ENCODE measurements around the gene C22orf15. TPM values are rescaled to one million over a fixed set of nuclear protein-coding genes. Genes with fewer than 3 reads are reported as not detected.

The C22orf15 gene
- total and polyA plus RNA-seq, 5 donors from 2014 or later, result 0.76 to 1.6 (median 0.88) TPM

DNA sequence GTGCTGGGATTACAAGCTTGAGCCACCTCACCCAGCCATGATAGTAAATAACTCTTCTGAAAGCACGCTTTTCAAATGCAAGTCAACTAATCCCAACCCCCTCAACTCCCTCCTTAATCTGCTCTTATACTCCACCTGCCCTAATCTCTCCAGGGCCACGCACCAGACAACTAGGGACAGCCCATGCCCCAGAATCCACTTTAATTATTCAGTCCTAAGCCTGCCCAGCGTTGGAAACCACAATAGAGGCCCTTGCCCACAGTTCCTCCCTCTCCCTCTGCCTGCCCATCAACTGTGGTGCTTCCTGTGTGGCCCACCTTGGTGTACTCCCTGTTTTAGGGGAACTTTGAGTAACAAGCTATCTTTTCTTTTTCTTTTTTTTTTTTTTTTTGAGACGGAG, 5.9 kb upstream of the C22orf15 start:
- Histone ChIP-seq H3K4me1 (ENCODE audit: control insufficient read depth, insufficient read depth, low read length, poor library complexity, severe bottlenecking) (no peaks in the 10 kb centered on the region), H3K36me3 (ENCODE audit: control insufficient read depth, insufficient read depth, low read length) (no peaks in the 10 kb centered on the region), H3K27ac (ENCODE audit: insufficient read depth, low read length, poor library complexity, severe bottlenecking) (no peak overlapping the region), H3K9me3 (ENCODE audit: control insufficient read depth in 2 of 2, low read length in 2 of 2) (no peaks in the 10 kb centered on the region), H3K27me3 (ENCODE audit: control insufficient read depth, insufficient read depth, low read length) (no peaks in the 10 kb centered on the region), H3K4me3 (ENCODE audit: low read depth, low read length) (no peak overlapping the region)
- no peak for DNase-seq
- no peaks in the 10 kb centered on the region for H3K36me3 Mint-ChIP-seq
- peak overlapping the region in 1 of 3 donors; percentile 10 for H3K27ac Mint-ChIP-seq
- no peaks in the 10 kb centered on the region for H3K9me3 Mint-ChIP-seq
- H3K4me1 Mint-ChIP-seq, result peaks cover 0 to 10% (median 3%) of the 10 kb centered on the region in 4 donors
- peaks cover 8% of the 10 kb centered on the region for H3K27me3 Mint-ChIP-seq
- no peak overlapping the region for H3K4me3 Mint-ChIP-seq
- no peak for ATAC-seq (ENCODE audit: low read depth in 2 of 2)

DNA sequence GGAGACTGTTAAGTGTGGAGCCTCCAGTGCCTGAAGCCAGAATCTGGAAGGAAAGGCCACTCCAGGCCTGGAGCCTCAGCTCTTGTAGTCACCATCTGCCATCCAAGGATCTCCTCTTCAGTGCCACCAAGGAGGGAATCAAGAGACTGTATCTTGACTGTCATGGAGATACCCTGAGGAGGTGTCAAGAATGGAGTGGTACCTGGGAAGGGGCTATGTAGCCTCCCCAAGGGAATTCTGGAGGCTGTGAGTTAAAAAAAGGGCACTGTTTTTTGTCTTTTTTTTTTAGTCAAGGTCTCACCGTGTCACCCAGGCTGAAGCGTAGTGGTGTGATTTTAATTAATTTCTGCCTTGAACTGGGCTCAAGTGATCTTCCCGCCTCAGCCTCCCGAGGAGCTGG, 3.2 kb upstream of the C22orf15 start:
- DNase-seq (no peak), ATAC-seq (ENCODE audit: low read depth in 2 of 2) (no peak)
- Mint-ChIP-seq H3K36me3 (no peaks in the 10 kb centered on the region), H3K9me3 (no peaks in the 10 kb centered on the region), H3K27ac (no peak overlapping the region), H3K27me3 (peaks cover 5% of the 10 kb centered on the region), H3K4me1 (peaks cover 0 to 23% (median 4%) of the 10 kb centered on the region in 4 donors), H3K4me3 (no peak overlapping the region)
- no peaks in the 10 kb centered on the region for H3K36me3 ChIP-seq (ENCODE audit: control insufficient read depth, insufficient read depth, low read length)
- no peaks in the 10 kb centered on the region for H3K9me3 ChIP-seq (ENCODE audit: control insufficient read depth in 2 of 2, low read length in 2 of 2)
- no peak overlapping the region for H3K27ac ChIP-seq (ENCODE audit: insufficient read depth, low read length, poor library complexity, severe bottlenecking)
- H3K4me3 ChIP-seq (ENCODE audit: low read depth, low read length), result no peak overlapping the region
- no peaks in the 10 kb centered on the region for H3K27me3 ChIP-seq (ENCODE audit: control insufficient read depth, insufficient read depth, low read length)
- H3K4me1 ChIP-seq (ENCODE audit: control insufficient read depth, insufficient read depth, low read length, poor library complexity, severe bottlenecking), result peaks cover 21% of the 10 kb centered on the region

DNA sequence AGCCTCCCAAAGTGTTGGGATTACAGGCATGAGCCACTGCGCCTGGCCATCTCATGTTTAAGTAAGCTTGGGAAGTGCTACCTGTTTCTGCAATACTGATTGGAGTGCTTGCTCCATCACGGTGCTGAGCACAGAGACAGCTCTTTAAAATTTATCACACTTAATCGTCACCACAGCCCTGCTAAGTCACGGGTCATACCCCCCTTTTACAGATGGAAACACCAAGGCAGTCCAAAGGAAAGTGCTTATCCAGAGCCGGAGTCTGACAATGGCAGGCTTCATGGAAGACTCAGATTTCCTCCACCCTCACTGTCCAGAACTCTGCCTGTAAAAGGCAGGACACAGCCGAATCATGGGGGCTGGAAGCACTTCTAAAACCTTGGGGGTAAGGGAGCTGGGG, 2.7 kb upstream of the C22orf15 start:
- H3K27me3 ChIP-seq (ENCODE audit: control insufficient read depth, insufficient read depth, low read length), result no peaks in the 10 kb centered on the region
- Mint-ChIP-seq H3K27ac (no peak overlapping the region), H3K36me3 (no peaks in the 10 kb centered on the region), H3K4me1 (peaks cover 0 to 25% (median 6%) of the 10 kb centered on the region in 4 donors), H3K27me3 (peaks cover 5% of the 10 kb centered on the region), H3K4me3 (peak overlapping the region in 2 of 4 donors; percentile 29 to 78), H3K9me3 (no peaks in the 10 kb centered on the region)
- H3K27ac ChIP-seq (ENCODE audit: insufficient read depth, low read length, poor library complexity, severe bottlenecking), result no peak overlapping the region
- H3K4me1 ChIP-seq (ENCODE audit: control insufficient read depth, insufficient read depth, low read length, poor library complexity, severe bottlenecking), result peaks cover 22% of the 10 kb centered on the region
- no peaks in the 10 kb centered on the region for H3K9me3 ChIP-seq (ENCODE audit: control insufficient read depth in 2 of 2, low read length in 2 of 2)
- DNase-seq (no peak), ATAC-seq (ENCODE audit: low read depth in 2 of 2) (no peak)
- H3K4me3 ChIP-seq (ENCODE audit: low read depth, low read length), result no peak overlapping the region
- no peaks in the 10 kb centered on the region for H3K36me3 ChIP-seq (ENCODE audit: control insufficient read depth, insufficient read depth, low read length)

GRCh38 chr22:23763579-23763945, 772 bp downstream of the C22orf15 start:
- ATAC-seq (ENCODE audit: low read depth in 2 of 2), result peak; percentile 50 to 52
- H3K4me3 ChIP-seq (ENCODE audit: low read depth, low read length), result peak overlapping the region; percentile 44
- DNase-seq, result peak in 2 of 3 donors; percentile 45 to 55
- no peaks in the 10 kb centered on the region for H3K27me3 Mint-ChIP-seq
- H3K36me3 Mint-ChIP-seq, result no peaks in the 10 kb centered on the region
- H3K27ac Mint-ChIP-seq, result peak overlapping the region in 2 of 3 donors; percentile 38 to 62
- no peaks in the 10 kb centered on the region for H3K27me3 ChIP-seq (ENCODE audit: control insufficient read depth, insufficient read depth, low read length)
- peaks cover 38% of the 10 kb centered on the region for H3K4me1 ChIP-seq (ENCODE audit: control insufficient read depth, insufficient read depth, low read length, poor library complexity, severe bottlenecking)
- no peaks in the 10 kb centered on the region for H3K9me3 ChIP-seq (ENCODE audit: control insufficient read depth in 2 of 2, low read length in 2 of 2)
- peak overlapping the region; percentile 26 for H3K27ac ChIP-seq (ENCODE audit: insufficient read depth, low read length, poor library complexity, severe bottlenecking)
- H3K4me1 Mint-ChIP-seq, result peaks cover 0 to 42% (median 4%) of the 10 kb centered on the region in 4 donors
- H3K36me3 ChIP-seq (ENCODE audit: control insufficient read depth, insufficient read depth, low read length), result no peaks in the 10 kb centered on the region
- peak overlapping the region; percentile 70 to 88 (median 83) for H3K4me3 Mint-ChIP-seq
- H3K9me3 Mint-ChIP-seq, result no peaks in the 10 kb centered on the region

DNA sequence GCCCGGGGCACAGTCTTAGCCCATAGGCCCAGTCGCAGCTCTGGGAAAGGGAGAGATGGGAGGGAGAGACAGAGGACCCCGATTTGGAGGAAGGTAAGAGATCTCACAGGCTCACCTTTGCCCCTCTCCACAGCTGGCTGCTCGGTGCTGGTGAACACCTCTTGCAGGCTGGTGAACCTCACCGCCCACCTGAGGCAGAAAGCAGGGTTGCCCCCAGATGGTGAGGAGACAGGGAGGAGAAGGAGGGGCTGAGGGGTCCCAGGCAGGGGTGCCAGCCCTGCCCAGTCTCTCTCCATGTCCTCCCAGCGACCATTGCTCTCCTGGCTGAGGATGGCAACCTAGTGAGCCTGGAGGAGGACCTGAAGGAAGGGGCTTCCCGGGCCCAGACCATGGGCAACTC, 1.2 kb downstream of the C22orf15 start:
- H3K4me3 ChIP-seq (ENCODE audit: low read depth, low read length), result no peak overlapping the region
- H3K27me3 Mint-ChIP-seq, result peaks cover 3% of the 10 kb centered on the region
- H3K27ac ChIP-seq (ENCODE audit: insufficient read depth, low read length, poor library complexity, severe bottlenecking), result no peak overlapping the region
- peaks cover 0 to 42% (median 4%) of the 10 kb centered on the region in 4 donors for H3K4me1 Mint-ChIP-seq
- DNase-seq, result no peak
- H3K27ac Mint-ChIP-seq, result peak overlapping the region in 1 of 3 donors; percentile 38
- H3K36me3 Mint-ChIP-seq, result no peaks in the 10 kb centered on the region
- H3K9me3 ChIP-seq (ENCODE audit: control insufficient read depth in 2 of 2, low read length in 2 of 2), result no peaks in the 10 kb centered on the region
- no peaks in the 10 kb centered on the region for H3K9me3 Mint-ChIP-seq
- H3K4me1 ChIP-seq (ENCODE audit: control insufficient read depth, insufficient read depth, low read length, poor library complexity, severe bottlenecking), result peaks cover 38% of the 10 kb centered on the region
- no peak for ATAC-seq (ENCODE audit: low read depth in 2 of 2)
- H3K4me3 Mint-ChIP-seq, result peak overlapping the region; percentile 70 to 88 (median 83)
- H3K36me3 ChIP-seq (ENCODE audit: control insufficient read depth, insufficient read depth, low read length), result no peaks in the 10 kb centered on the region
- no peaks in the 10 kb centered on the region for H3K27me3 ChIP-seq (ENCODE audit: control insufficient read depth, insufficient read depth, low read length)

DNA sequence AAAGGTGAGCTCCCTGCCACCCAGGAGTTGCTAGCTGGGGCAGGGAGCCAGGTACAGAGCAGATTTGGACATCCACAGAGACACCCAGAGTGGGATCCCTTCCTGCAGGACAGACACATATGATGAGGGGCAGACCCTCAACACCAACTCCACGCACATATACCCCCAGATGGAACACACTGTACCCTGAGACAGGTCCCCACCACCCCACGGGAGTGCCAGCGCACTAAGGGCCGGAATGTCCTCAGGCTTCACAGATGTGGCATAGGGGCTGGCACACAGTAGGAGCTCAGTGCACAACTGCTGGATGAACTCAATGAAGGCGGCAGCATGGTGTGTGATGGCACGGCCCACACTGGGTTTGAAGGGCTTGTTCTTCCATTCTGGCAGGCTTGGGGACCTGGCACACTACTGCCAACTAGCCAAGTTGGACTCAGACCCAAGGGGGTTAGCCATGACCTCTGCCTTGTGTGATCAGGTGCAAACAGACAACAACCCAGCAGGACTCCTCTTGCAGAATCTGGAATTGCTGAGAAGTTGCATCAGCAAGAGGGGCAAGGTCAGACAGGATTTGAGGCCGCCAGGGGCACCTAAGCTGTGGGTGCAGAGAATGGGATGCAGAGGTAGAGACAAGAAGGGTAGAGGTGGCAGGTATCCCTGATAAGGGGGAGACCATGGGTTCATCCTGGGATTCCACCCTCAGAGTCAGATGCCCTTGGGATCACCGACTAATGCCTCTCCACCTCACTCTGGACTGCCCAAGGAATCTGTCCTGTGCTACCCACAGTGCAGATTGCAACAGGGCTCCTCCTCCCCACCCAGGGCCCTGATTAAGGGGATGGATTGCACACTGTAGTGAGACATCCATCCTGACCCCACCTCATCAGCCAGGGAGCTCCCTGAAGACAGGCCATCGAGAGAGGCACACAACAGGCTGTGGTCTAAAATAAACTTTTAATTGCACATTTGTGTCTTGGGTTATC, 2.4 kb downstream of the C22orf15 start:
- ATAC-seq (ENCODE audit: low read depth in 2 of 2) (no peak), DNase-seq (no peak)
- no peak overlapping the region for H3K4me3 ChIP-seq (ENCODE audit: low read depth, low read length)
- H3K36me3 ChIP-seq (ENCODE audit: control insufficient read depth, insufficient read depth, low read length), result no peaks in the 10 kb centered on the region
- Mint-ChIP-seq H3K9me3 (no peaks in the 10 kb centered on the region), H3K27me3 (peaks cover 5% of the 10 kb centered on the region), H3K4me1 (peaks cover 0 to 42% (median 4%) of the 10 kb centered on the region in 4 donors), H3K27ac (no peak overlapping the region), H3K4me3 (peak overlapping the region; percentile 64 to 86 (median 72)), H3K36me3 (no peaks in the 10 kb centered on the region)
- H3K9me3 ChIP-seq (ENCODE audit: control insufficient read depth in 2 of 2, low read length in 2 of 2), result no peaks in the 10 kb centered on the region
- no peaks in the 10 kb centered on the region for H3K27me3 ChIP-seq (ENCODE audit: control insufficient read depth, insufficient read depth, low read length)
- no peak overlapping the region for H3K27ac ChIP-seq (ENCODE audit: insufficient read depth, low read length, poor library complexity, severe bottlenecking)
- peaks cover 38% of the 10 kb centered on the region for H3K4me1 ChIP-seq (ENCODE audit: control insufficient read depth, insufficient read depth, low read length, poor library complexity, severe bottlenecking)

DNA sequence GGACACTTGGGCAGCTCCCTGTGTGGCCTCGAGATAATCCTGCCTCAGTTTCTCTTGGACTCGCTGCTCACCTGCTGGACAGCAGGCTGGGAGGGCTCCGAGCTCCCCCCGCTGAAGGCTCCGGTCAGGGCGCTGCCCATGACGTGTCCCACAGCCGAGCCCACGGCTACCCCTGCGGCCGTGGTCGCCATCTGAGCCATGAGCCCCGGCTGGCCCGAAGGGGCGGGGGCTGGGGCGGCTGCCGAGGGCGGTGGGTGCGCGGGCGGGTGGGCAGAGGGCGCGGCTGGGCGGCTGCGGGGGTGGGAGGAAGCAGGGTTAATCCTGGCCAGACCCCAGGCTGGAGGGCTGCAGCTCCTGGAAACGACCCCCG, 4.5 kb downstream of the C22orf15 start:
- Histone ChIP-seq H3K27me3 (ENCODE audit: control insufficient read depth, insufficient read depth, low read length) (no peaks in the 10 kb centered on the region), H3K4me1 (ENCODE audit: control insufficient read depth, insufficient read depth, low read length, poor library complexity, severe bottlenecking) (peaks cover 44% of the 10 kb centered on the region)

More for the DNA sequence above, 4.5 kb downstream of the C22orf15 start:
- Histone ChIP-seq H3K9me3 (ENCODE audit: control insufficient read depth in 2 of 2, low read length in 2 of 2) (no peaks in the 10 kb centered on the region), H3K36me3 (ENCODE audit: control insufficient read depth, insufficient read depth, low read length) (no peaks in the 10 kb centered on the region), H3K4me3 (ENCODE audit: low read depth, low read length) (peak overlapping the region; percentile 53), H3K27ac (ENCODE audit: insufficient read depth, low read length, poor library complexity, severe bottlenecking) (no peak overlapping the region)
- Mint-ChIP-seq H3K36me3 (no peaks in the 10 kb centered on the region), H3K27ac (peak overlapping the region in 1 of 3 donors; percentile 54), H3K27me3 (peaks cover 7% of the 10 kb centered on the region), H3K9me3 (no peaks in the 10 kb centered on the region), H3K4me3 (peak overlapping the region; percentile 78 to 88 (median 82)), H3K4me1 (peaks cover 0 to 49% (median 8%) of the 10 kb centered on the region in 4 donors)
- DNase-seq (no peak), ATAC-seq (ENCODE audit: low read depth in 2 of 2) (no peak)

All from CD4-positive, CD25-positive, alpha-beta regulatory T cell (primary cell).